ENCODE results near the gene TCF7.

DNA sequence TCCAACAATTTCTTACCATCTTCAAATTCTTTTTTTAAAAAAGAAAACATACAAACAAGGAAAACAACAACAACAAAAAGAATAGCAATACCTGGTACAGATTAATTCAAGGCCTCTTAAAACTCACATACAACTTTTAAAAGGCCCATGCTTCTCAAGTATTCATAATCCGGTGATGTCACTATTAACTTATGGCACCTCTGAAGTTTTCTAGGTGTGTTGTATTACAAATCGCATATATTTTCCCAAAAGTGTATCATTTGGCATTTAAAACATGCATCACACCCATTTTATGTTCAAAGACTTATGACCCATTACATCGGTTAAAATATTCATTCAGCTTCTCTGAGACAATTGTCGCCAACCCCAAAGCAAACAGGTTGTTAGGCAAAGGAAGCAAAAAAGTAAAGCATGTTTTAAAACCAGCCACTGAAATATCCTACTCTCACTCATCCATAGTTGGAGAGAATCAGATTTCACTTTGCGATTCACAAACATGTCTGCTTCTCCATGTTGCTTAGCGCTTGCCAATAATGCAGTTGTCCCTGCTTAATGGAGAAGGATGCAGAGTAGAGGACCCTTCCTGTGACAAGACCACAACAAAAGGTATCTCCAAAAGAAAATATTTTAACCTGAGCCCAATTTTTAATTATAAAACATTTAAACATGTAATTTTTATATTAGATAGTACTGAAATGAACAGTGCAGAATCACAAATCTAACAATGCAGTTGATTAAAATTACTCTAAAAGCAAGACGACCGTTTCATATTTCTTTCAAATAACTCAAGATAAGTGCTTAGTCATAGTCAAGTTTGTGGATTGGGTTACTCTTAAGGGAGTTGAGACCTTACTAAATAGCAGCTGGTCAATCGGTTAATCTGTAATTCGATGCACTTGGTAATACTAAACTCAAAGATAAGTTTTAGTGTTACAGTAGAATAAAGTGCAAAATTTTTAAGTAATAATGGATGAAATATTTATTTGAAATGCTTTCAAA is 60.7 kb downstream of the TCF7 start:
- TF ChIP-seq SUZ12 (IDR thresholded peaks at IDR 0.05; ENCODE audit: extremely low read depth, insufficient read depth, insufficient read length) (no peak), ZNF274 (IDR thresholded peaks at IDR 0.05; ENCODE audit: low read depth, low read length) (no peak), YY1 (IDR thresholded peaks at IDR 0.05; ENCODE audit: insufficient read depth, insufficient read length) (no peak)

Data from NT2/D1 (cell line).